GM12891 (cell line): ENCODE data around the gene SPSB4.

ENCODE experiments used
- PAX5 ChIP-seq: IDR thresholded peaks from 2 replicates; pipeline ENCODE4 v1.6.1; 2011; ENCODE audit warnings: low read length, moderate library complexity, mild to moderate bottlenecking; ENCODE audit not compliant: insufficient read depth, severe bottlenecking
- POLR2A ChIP-seq: IDR thresholded peaks from 2 replicates; pipeline ENCODE4 v1.6.1; 2011; ENCODE audit warnings: low read depth, low read length, control low read depth
- POLR2AphosphoS5 ChIP-seq: IDR thresholded peaks from 2 replicates; pipeline ENCODE4 v1.6.1; 2011; ENCODE audit warnings: low read depth, low read length, control low read depth
- POU2F2 ChIP-seq: IDR thresholded peaks from 2 replicates; pipeline ENCODE4 v1.6.1; 2011; ENCODE audit warnings: low read depth, mild to moderate bottlenecking, control low read depth, low read length, moderate library complexity
- SPI1 ChIP-seq: IDR thresholded peaks from 2 replicates; pipeline ENCODE4 v1.6.1; 2011; ENCODE audit warnings: low read depth, low read length, control low read depth
- TAF1 ChIP-seq: IDR thresholded peaks from 2 replicates; pipeline ENCODE4 v1.6.1; 2011; ENCODE audit warnings: low read depth, low read length, control low read depth

DNA sequence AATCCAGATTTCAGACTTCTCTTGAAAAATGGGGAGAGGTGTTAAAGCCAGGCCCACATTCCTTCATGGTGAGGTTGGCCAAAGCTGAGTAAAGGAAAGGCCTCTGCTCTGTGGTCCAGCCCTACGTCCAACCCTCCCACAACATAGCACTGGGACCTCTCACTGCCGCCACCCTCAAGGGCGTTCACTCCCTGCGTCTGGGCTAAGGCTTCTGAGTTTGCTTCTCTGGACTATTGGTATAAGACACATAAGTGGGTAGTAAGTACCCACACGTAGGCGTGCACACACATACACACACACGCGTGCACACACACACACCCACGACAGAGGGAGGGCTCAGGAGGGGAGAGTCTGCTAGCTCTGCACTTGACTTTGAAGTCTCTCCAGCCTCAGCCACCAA lies 100.3 kb downstream of the SPSB4 start:
- TF ChIP-seq POLR2A (no peak), POLR2AphosphoS5 (no peak), TAF1 (no peak), POU2F2 (no peak), SPI1 (no peak), PAX5 (no peak)
